Esophagus muscularis mucosa (tissue), 4 donors: ENCODE data around the gene CHAT. TPM values are rescaled to one million over a fixed set of nuclear protein-coding genes. Genes with fewer than 3 reads are reported as not detected.

Experiments
- DNase-seq: peaks from one replicate; pipeline ENCODE4 v3.0.0-alpha.2; 2017; ENCODE audit errors: extremely low spot score
- H3K27ac ChIP-seq, 4 donors: fragments of 200-600 bp; sonication (generic); replicated peaks in 1 of 4; 1 replicate in 3 of 4; 2 replicates in 1 of 4; pipeline ENCODE4 v1.5.1; 2016 to 2019; ENCODE audit warnings: mild to moderate bottlenecking in 1 of 4
- H3K27me3 ChIP-seq, 4 donors: fragments of 200-600 bp; sonication (generic); one replicate each; pipeline versions ENCODE4 v1.5.1 to v1.6.0; 2016 to 2019
- H3K36me3 ChIP-seq, 4 donors: fragments of 200-600 bp; sonication (generic); one replicate each; pipeline ENCODE4 v1.5.1; 2016 to 2019
- H3K4me1 ChIP-seq, 4 donors: fragments of 200-600 bp; sonication (generic); one replicate each; pipeline ENCODE4 v1.5.1; 2016 to 2019
- H3K4me3 ChIP-seq, 4 donors: fragments of 200-600 bp; sonication (generic); 1 replicate in 2 of 4; 2 replicates in 2 of 4; pipeline ENCODE4 v1.5.1; 2016 to 2019; ENCODE audit warnings: mild to moderate bottlenecking in 4 of 4, moderate library complexity in 1 of 4
- H3K9me3 ChIP-seq, 4 donors: fragments of 200-600 bp; sonication (generic); 1 replicate in 3 of 4; 2 replicates in 1 of 4; pipeline ENCODE4 v1.5.1; 2016 to 2019
- EP300 ChIP-seq: sonication (generic); formaldehyde crosslinking; IDR thresholded peaks from one replicate; pipeline ENCODE4 v1.6.1; 2017; ENCODE audit warnings: antibody characterized with exemption
- POLR2A ChIP-seq: fragments of 450-650 bp; IDR thresholded peaks from one replicate; pipeline ENCODE4 v1.6.1; 2017; ENCODE audit warnings: antibody characterized with exemption, moderate library complexity, mild to moderate bottlenecking, low read depth
- POLR2AphosphoS5 ChIP-seq, 2 donors: sonication (generic); formaldehyde crosslinking; IDR thresholded peaks; one replicate each; pipeline ENCODE4 v1.6.1; 2017; ENCODE audit warnings: antibody characterized with exemption in 2 of 2
- WGBS: methylation state at CpG from one replicate; pipeline ENCODE4 v1.1.5; 2018; 5-methylcytosine and 5-hydroxymethylcytosine counted together
- intact Hi-C: fragments of 100-400 bp; cut with DNase I; formaldehyde crosslinking; loops from one replicate; pipeline ENCODE4 v1.15.1; 2023
- total RNA-seq, 4 donors: library from RNA; depleted of rRNA; stranded (reverse); fragments of >200 nt; gene quantifications; one replicate each; pipeline versions ENCODE4 v1.1.0 to v1.2.1, GENCODE V29; 2016
- TF ChIP-seq, protein P1 (sequence below), 3 experiments: fragments of 200-600 bp in 2 of 3; fragments of 450-650 bp in 1 of 3; sonication (generic) in 2 of 3; IDR thresholded peaks; one replicate each; pipeline ENCODE4 v1.5.1; 2017 to 2019; ENCODE audit warnings: antibody characterized with exemption in 3 of 3, mild to moderate bottlenecking in 2 of 3, moderate library complexity in 1 of 3

The CHAT gene
- total RNA-seq, 4 donors from 2014 or later = 0.17 TPM; not detected in 3

DNA sequence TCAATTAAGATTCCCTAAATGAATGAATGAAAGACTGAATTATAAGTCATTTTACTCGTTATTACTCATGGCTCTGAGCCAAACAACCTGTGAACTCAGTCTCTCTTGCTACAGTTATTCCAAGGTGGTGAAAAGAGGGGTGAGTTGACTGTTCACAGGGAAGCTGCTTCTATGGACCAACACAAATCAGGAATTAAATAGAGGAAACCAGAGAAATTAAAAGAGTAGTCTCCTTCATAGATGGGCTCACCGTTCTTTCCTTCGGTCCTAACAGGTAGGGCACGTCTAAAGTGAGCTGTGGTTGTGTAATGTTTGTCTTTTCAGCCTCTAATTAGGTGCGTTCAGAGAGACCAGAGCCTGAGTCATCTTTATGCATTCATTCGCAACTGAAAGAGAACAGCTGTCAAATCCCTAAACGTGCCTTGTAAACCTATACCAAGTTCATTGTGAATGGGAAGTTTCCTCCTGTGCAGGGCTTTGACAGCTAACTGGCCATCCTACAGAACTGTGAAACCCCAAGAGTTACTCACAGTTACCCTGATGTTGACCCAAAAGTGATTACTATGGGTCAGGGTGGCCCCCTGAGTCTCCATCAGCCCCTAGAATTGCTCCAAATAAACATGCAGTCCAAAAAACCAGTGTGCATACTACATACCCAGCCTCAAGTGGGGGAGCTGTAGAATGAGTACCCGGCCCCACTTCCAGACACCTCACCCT, 47.5 kb downstream of the CHAT start:
- no peak overlapping the region for H3K27ac ChIP-seq
- TF ChIP-seq, protein P1, sequence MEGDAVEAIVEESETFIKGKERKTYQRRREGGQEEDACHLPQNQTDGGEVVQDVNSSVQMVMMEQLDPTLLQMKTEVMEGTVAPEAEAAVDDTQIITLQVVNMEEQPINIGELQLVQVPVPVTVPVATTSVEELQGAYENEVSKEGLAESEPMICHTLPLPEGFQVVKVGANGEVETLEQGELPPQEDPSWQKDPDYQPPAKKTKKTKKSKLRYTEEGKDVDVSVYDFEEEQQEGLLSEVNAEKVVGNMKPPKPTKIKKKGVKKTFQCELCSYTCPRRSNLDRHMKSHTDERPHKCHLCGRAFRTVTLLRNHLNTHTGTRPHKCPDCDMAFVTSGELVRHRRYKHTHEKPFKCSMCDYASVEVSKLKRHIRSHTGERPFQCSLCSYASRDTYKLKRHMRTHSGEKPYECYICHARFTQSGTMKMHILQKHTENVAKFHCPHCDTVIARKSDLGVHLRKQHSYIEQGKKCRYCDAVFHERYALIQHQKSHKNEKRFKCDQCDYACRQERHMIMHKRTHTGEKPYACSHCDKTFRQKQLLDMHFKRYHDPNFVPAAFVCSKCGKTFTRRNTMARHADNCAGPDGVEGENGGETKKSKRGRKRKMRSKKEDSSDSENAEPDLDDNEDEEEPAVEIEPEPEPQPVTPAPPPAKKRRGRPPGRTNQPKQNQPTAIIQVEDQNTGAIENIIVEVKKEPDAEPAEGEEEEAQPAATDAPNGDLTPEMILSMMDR (IDR thresholded peaks at IDR 0.05) = no peak
- no peak for TF ChIP-seq POLR2A
- no peak for TF ChIP-seq EP300
- TF ChIP-seq POLR2AphosphoS5 (IDR thresholded peaks at IDR 0.05) = no peak
- 48% methylated on average over 8 of the region's 8 CpGs for WGBS
- DNase-seq = peak; percentile 77
- H3K27me3 ChIP-seq = peaks cover 0 to under 1% (median 0%) of the 10 kb centered on the region in 4 donors
- intact Hi-C loops = no loop called here
- H3K4me1 ChIP-seq = no peaks in the 10 kb centered on the region
- H3K36me3 ChIP-seq = no peaks in the 10 kb centered on the region
- H3K9me3 ChIP-seq = peaks cover 0 to 21% (median 10%) of the 10 kb centered on the region in 4 donors
- H3K4me3 ChIP-seq = no peak overlapping the region

DNA sequence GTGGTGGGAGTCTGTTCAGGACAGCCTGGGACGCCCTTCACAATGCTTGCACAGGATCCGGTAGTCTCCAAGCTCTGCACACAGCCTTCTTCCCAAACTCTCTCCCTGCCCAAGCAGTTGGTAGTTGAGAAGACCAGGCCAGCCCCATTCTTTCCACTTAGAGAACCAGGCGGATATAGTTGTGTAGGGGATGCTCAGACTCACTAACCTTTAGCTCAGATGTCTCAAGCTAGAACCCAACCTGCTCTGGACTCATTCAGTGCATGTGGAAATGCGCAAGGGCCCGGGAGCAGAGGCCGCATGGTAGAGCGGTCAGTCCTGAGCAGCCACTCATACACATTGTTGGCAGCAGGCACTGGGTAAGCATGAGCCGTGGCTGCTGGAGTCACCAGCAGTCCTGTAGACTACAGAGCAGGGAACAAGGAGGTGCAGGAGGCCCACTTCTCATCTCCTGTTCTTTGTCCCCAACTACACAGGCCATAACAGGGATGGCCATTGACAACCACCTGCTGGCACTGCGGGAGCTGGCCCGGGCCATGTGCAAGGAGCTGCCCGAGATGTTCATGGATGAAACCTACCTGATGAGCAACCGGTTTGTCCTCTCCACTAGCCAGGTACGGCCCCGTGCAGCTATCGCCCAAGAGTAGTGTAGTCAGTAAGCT, 48.5 kb downstream of the CHAT start:
- Histone ChIP-seq H3K4me1 (no peaks in the 10 kb centered on the region), H3K4me3 (no peak overlapping the region), H3K9me3 (peaks cover 0 to 21% (median 10%) of the 10 kb centered on the region in 4 donors), H3K36me3 (no peaks in the 10 kb centered on the region), H3K27ac (no peak overlapping the region), H3K27me3 (peaks cover 0 to 9% (median 0%) of the 10 kb centered on the region in 4 donors)
- TF ChIP-seq EP300 = no peak
- no peak for TF ChIP-seq POLR2AphosphoS5 (IDR thresholded peaks at IDR 0.05)
- TF ChIP-seq POLR2A = no peak
- TF ChIP-seq, protein P1 (IDR thresholded peaks at IDR 0.05) = no peak
- 91% methylated on average over 11 of the region's 15 CpGs for WGBS
- intact Hi-C loops = no loop called here
- DNase-seq = peak; percentile 88

DNA sequence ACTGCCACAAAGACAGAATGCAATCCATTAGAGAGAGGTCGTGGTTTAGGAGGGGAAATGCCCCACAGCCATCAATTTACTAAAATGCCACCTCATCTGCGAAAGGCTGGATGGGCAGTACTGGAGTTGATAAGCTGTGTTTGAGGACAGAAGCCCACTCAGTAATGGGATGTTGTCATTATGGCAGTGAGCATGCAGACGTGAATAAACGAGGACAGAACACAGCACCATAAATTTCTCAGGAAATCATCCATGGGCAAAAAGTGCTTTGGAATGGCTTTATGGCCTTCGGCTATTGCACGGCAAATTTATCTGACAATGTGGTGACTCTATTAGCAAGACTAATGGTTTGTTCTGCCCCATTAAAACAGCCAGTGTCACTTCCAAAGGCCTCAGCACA, 49.8 kb downstream of the CHAT start:
- peak; percentile 83 for DNase-seq
- intact Hi-C loops = no loop called here
- Histone ChIP-seq H3K4me3 (no peak overlapping the region), H3K4me1 (no peaks in the 10 kb centered on the region), H3K27ac (no peak overlapping the region), H3K9me3 (peaks cover 0 to 12% (median 9%) of the 10 kb centered on the region in 4 donors), H3K36me3 (no peaks in the 10 kb centered on the region), H3K27me3 (peaks cover 0 to 9% (median 0%) of the 10 kb centered on the region in 4 donors)
- TF ChIP-seq EP300 (no peak), POLR2AphosphoS5 (IDR thresholded peaks at IDR 0.05) (no peak), POLR2A (no peak)
- TF ChIP-seq, protein P1 (IDR thresholded peaks at IDR 0.05) = no peak
- 86% methylated on average over 5 of the region's 6 CpGs for WGBS

DNA sequence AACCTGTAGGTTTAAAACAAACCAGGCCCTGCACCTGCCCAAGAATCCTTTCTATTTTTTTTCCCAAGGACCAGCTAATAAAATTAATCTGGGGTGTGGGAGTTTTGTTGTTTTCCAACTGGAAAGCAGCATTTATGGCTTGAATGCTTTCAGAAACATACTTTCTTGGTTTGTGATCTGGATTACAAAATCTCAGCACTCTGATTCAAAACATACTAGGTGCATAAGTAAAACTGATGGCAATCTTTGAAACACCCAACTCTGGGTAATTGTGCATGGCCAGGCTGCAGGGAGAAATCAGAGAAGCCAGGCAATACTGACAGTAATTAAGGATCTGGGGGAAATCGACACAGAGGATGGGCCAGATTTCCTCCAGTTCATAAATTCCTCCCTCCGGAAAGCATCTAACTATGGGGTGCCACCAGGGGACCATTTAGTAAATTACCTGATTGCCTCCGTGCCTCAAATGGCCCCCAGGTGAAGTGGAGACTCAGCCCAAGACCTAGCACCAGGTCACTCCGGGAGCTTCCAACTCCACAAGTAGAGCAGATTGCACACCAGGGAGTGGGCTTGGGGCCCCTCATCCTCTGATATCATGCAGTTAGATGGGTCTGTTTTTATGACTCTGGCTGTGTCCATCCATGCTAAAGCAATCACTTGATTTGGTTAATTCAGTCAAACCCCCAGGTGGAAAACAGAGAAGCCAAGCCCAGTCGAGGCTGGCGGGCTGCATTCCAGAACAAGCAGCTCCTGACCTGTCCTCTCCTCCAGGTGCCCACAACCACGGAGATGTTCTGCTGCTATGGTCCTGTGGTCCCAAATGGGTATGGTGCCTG, 50.4 kb downstream of the CHAT start:
- TF ChIP-seq EP300 = no peak
- no peak for TF ChIP-seq POLR2A
- TF ChIP-seq, protein P1 (IDR thresholded peaks at IDR 0.05) = no peak
- TF ChIP-seq POLR2AphosphoS5 (IDR thresholded peaks at IDR 0.05) = no peak
- H3K4me3 ChIP-seq = no peak overlapping the region
- peaks cover 0 to 9% (median 0%) of the 10 kb centered on the region in 4 donors for H3K27me3 ChIP-seq
- no peak overlapping the region for H3K27ac ChIP-seq
- 80% methylated on average over 7 of the region's 7 CpGs for WGBS
- intact Hi-C loops = no loop called here
- H3K36me3 ChIP-seq = no peaks in the 10 kb centered on the region
- no peaks in the 10 kb centered on the region for H3K4me1 ChIP-seq
- H3K9me3 ChIP-seq = peaks cover 0 to 9% (median 5%) of the 10 kb centered on the region in 4 donors
- DNase-seq = peak; percentile 90
